Peyer's patch (tissue), 4 donors: ENCODE data around the gene ZNF33A.

ENCODE experiments used
- POLR2A ChIP-seq, 2 donors: fragments of 450-650 bp; IDR thresholded peaks; one replicate each; pipeline ENCODE4 v1.5.1; 2017; ENCODE audit warnings: antibody characterized with exemption in 2 of 2, mild to moderate bottlenecking in 2 of 2, moderate library complexity in 2 of 2
- TF ChIP-seq, protein P1 (sequence below), 6 experiments: fragments of 450-650 bp in 4 of 6; fragments of 200-600 bp in 2 of 6; sonication (generic) in 1 of 6; IDR thresholded peaks; one replicate each; pipeline ENCODE4 v1.5.1; 2017 to 2019; ENCODE audit warnings: antibody characterized with exemption in 6 of 6, mild to moderate bottlenecking in 3 of 6, moderate library complexity in 1 of 6

GRCh38 chr10:38038107-38038931 lies 27.8 kb downstream of the ZNF33A start:
- TF ChIP-seq, protein P1, sequence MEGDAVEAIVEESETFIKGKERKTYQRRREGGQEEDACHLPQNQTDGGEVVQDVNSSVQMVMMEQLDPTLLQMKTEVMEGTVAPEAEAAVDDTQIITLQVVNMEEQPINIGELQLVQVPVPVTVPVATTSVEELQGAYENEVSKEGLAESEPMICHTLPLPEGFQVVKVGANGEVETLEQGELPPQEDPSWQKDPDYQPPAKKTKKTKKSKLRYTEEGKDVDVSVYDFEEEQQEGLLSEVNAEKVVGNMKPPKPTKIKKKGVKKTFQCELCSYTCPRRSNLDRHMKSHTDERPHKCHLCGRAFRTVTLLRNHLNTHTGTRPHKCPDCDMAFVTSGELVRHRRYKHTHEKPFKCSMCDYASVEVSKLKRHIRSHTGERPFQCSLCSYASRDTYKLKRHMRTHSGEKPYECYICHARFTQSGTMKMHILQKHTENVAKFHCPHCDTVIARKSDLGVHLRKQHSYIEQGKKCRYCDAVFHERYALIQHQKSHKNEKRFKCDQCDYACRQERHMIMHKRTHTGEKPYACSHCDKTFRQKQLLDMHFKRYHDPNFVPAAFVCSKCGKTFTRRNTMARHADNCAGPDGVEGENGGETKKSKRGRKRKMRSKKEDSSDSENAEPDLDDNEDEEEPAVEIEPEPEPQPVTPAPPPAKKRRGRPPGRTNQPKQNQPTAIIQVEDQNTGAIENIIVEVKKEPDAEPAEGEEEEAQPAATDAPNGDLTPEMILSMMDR (IDR thresholded peaks at IDR 0.05) = no peak
- TF ChIP-seq POLR2A (IDR thresholded peaks at IDR 0.05) = no peak
